HepG2 (cell line): ENCODE measurements around the gene CCDC177. TPM values are rescaled to one million over a fixed set of nuclear protein-coding genes. Genes with fewer than 3 reads are reported as not detected.

Source experiments
- ATAC-seq: fragments of 200-7000 bp; cut with Tn5 transposase; 3 replicates; pipeline ENCODE4 v1.9.1; 2020; ENCODE audit warnings: mild to moderate bottlenecking, moderate library complexity
- BruUV-seq: library from RNA; stranded (reverse); fragments of 400-500 nt; replicated peaks from 2 replicates; lab custom pipeline; 2021; lab: Mats Ljungman, UMichigan
- CTCF ChIA-PET: fragments of 300-600 bp; formaldehyde crosslinking; extraction: SDS; loops from one replicate; lab custom pipeline; 2021; ENCODE audit warnings: low total read pairs, inconsistent platforms, low intra/inter-chr PET ratio; lab: Yijun Ruan, JAX
- POLR2A ChIA-PET: fragments of 350-600 bp; sonication (Branson Sonifier 250); formaldehyde crosslinking; loops from one replicate; lab custom pipeline; 2020; ENCODE audit warnings: antibody characterized with exemption, inconsistent platforms; lab: Yijun Ruan, JAX
- DNase-seq: peaks from one replicate; pipeline ENCODE4 v3.0.0-alpha.2; 2015; ENCODE audit warnings: low spot score
- FAIRE-seq: peaks from 3 replicates; lab custom pipeline; 2011; peaks lifted over from hg19 to GRCh38; lab: Jason Lieb, UNC
- H2AFZ ChIP-seq: one replicate; pipeline ENCODE4 v1.6.1; 2011; ENCODE audit warnings: low read length, inconsistent platforms
- H3K27ac ChIP-seq: fragments of 300-600 bp; 3 replicates; pipeline ENCODE4 v1.8.0; 2011; ENCODE audit warnings: mixed run types, mild to moderate bottlenecking, mixed read lengths, low read length, inconsistent platforms; ENCODE audit not compliant: insufficient read depth; ENCODE audit errors: extremely low read length
- H3K27me3 ChIP-seq, 2 experiments: fragments of 200-600 bp in 1 of 2; 2 replicates in 1 of 2; 3 replicates in 1 of 2; pipeline versions ENCODE4 v1.6.0 to v1.8.0; 2011; ENCODE audit warnings: low read length in 2 of 2, mild to moderate bottlenecking in 2 of 2, moderate library complexity in 2 of 2, inconsistent platforms in 1 of 2; ENCODE audit not compliant: insufficient read depth in 2 of 2, control insufficient read depth in 1 of 2
- H3K36me3 ChIP-seq, 2 experiments: fragments of 200-600 bp in 1 of 2; replicated peaks in 1 of 2; 2 replicates in 1 of 2; 3 replicates in 1 of 2; pipeline versions ENCODE4 v1.5.1 to v1.8.0; 2011; ENCODE audit warnings: low read length in 2 of 2, inconsistent platforms in 1 of 2; ENCODE audit not compliant: insufficient read depth in 2 of 2, control insufficient read depth in 1 of 2
- H3K4me1 ChIP-seq: 2 replicates; pipeline ENCODE4 v1.5.1; 2012; ENCODE audit warnings: low read length, inconsistent platforms; ENCODE audit not compliant: insufficient read depth
- H3K4me2 ChIP-seq: 2 replicates; pipeline ENCODE4 v1.6.0; 2011; ENCODE audit warnings: low read depth, low read length, inconsistent platforms
- H3K4me3 ChIP-seq, 3 experiments: fragments of 200-600 bp in 1 of 3; sonication (generic), shearing (Covaris generic) in 1 of 3; replicated peaks in 1 of 3; 2 replicates each; pipeline ENCODE4 v1.5.1; 2011 to 2016; ENCODE audit warnings: low read length in 3 of 3, inconsistent platforms in 2 of 3, low read depth in 2 of 3, mild to moderate bottlenecking in 2 of 3, control low read depth in 1 of 3, mixed read lengths in 1 of 3; ENCODE audit not compliant: insufficient read depth in 1 of 3
- H3K79me2 ChIP-seq: one replicate; pipeline ENCODE4 v1.6.1; 2011; ENCODE audit warnings: low read length, inconsistent platforms; ENCODE audit not compliant: insufficient read depth
- H3K9ac ChIP-seq: 2 replicates; pipeline ENCODE4 v1.6.0; 2011; ENCODE audit warnings: mild to moderate bottlenecking, low read depth, low read length, inconsistent platforms; ENCODE audit not compliant: insufficient read depth
- H3K9me3 ChIP-seq: 2 replicates; pipeline ENCODE4 v1.5.1; 2012; ENCODE audit warnings: mild to moderate bottlenecking, low read length
- H4K20me1 ChIP-seq: 2 replicates; pipeline ENCODE4 v1.6.0; 2011; ENCODE audit warnings: inconsistent platforms, mild to moderate bottlenecking, low read length, moderate library complexity; ENCODE audit not compliant: insufficient read depth
- CEBPB ChIP-seq: IDR thresholded peaks from 2 replicates; pipeline ENCODE4 v1.6.1; 2011; ENCODE audit warnings: low read depth, low read length, improper control_type of control experiment, borderline replicate concordance
- CEBPG ChIP-seq: IDR thresholded peaks from 2 replicates; pipeline ENCODE4 v1.6.1; 2016
- GFI1 ChIP-seq: sonication (generic); formaldehyde crosslinking; IDR thresholded peaks from 2 replicates; pipeline ENCODE4 v1.5.0; 2020; ENCODE audit warnings: missing genetic modification reagents, mild to moderate bottlenecking, borderline replicate concordance
- HNF4A ChIP-seq: sonication (generic); formaldehyde crosslinking; IDR thresholded peaks from 2 replicates; pipeline ENCODE4 v1.4.0; 2020; ENCODE audit warnings: missing genetic modification reagents
- MZF1 ChIP-seq: sonication (generic); formaldehyde crosslinking; IDR thresholded peaks from 2 replicates; pipeline ENCODE4 v1.8.1; 2023; ENCODE audit warnings: mild to moderate bottlenecking, missing genetic modification reagents, borderline replicate concordance
- NR2C2 ChIP-seq: sonication (generic); formaldehyde crosslinking; IDR thresholded peaks from 2 replicates; pipeline ENCODE4 v1.4.0; 2020; ENCODE audit warnings: missing genetic modification reagents, mild to moderate bottlenecking, moderate library complexity, borderline replicate concordance
- PAX8 ChIP-seq: sonication (generic); formaldehyde crosslinking; IDR thresholded peaks from 2 replicates; pipeline ENCODE4 v1.8.0; 2022; ENCODE audit warnings: mild to moderate bottlenecking, missing genetic modification reagents, borderline replicate concordance
- PLRG1 ChIP-seq: fragments of 450-650 bp; conservative IDR thresholded peaks from 2 replicates; pipeline ENCODE4 v1.6.1; 2016
- PRMT3 ChIP-seq: sonication (generic); formaldehyde crosslinking; IDR thresholded peaks from 2 replicates; pipeline ENCODE4 v1.8.1; 2022; ENCODE audit warnings: low read depth, mild to moderate bottlenecking, moderate library complexity, missing genetic modification reagents, borderline replicate concordance
- SNAPC2 ChIP-seq: sonication (generic); formaldehyde crosslinking; IDR thresholded peaks from 2 replicates; pipeline ENCODE4 v1.8.1; 2022; ENCODE audit warnings: mild to moderate bottlenecking, missing genetic modification reagents
- ZNF326 ChIP-seq: sonication (generic); formaldehyde crosslinking; IDR thresholded peaks from 2 replicates; pipeline ENCODE4 v1.4.0; 2020; ENCODE audit warnings: missing genetic modification reagents, borderline replicate concordance
- ZNF512 ChIP-seq: sonication (generic); formaldehyde crosslinking; IDR thresholded peaks from 2 replicates; pipeline ENCODE4 v1.4.0; 2020; ENCODE audit warnings: mild to moderate bottlenecking, missing genetic modification reagents
- ZNF629 ChIP-seq: sonication (generic); formaldehyde crosslinking; conservative IDR thresholded peaks from 2 replicates; pipeline ENCODE4 v1.5.0; 2020; ENCODE audit warnings: missing genetic modification reagents
- WGBS: methylation state at CpG from one replicate; pipeline ENCODE4 v1.1.6; 2017; ENCODE audit warnings: low lambda C conversion rate; 5-methylcytosine and 5-hydroxymethylcytosine counted together
- in situ Hi-C: cut with HindIII; loops from 2 replicates; pipeline ENCODE4 v1.10.0; 2017; ENCODE audit warnings: low pct_unique_long_range_greater_than_20kb; ENCODE audit not compliant: extremely low pct_ligation_motif_present
- intact Hi-C: fragments of 100-400 bp; cut with micrococcal nuclease; formaldehyde crosslinking; loops from one replicate; pipeline ENCODE4 v1.10.0; 2022; ENCODE audit not compliant: unreplicated experiment
- polyA plus RNA-seq, 8 experiments: library from polyadenylated mRNA; depleted of rRNA in 3 of 8; stranded (reverse) in 7 of 8; unstranded in 1 of 8; fragments of >200 nt; fragmentation: Illumina TruSeq in 4 of 8; extraction: Trizol in 4 of 8; gene quantifications; 2 replicates each; pipeline versions ENCODE4 v1.2.1 to v1.2.3, GENCODE V29; 2011 to 2016; ENCODE audit warnings: low read depth in 4 of 8, missing spikeins in 1 of 8, mixed read lengths in 1 of 8; ENCODE audit not compliant: insufficient read depth in 1 of 8
- total RNA-seq, 5 experiments: library from RNA; depleted of rRNA; stranded (reverse); fragments of >200 nt; fragmentation: Illumina TruSeq; extraction: Trizol; gene quantifications; 2 replicates each; pipeline ENCODE4 v1.2.3, GENCODE V29; 2016; ENCODE audit warnings: low read depth in 1 of 5

CCDC177 gene
- total and polyA plus RNA-seq, 2 of the 13 experiments (the other 11 are each of a cell fraction or from before 2014, with no cell fraction given) = not detected

DNA sequence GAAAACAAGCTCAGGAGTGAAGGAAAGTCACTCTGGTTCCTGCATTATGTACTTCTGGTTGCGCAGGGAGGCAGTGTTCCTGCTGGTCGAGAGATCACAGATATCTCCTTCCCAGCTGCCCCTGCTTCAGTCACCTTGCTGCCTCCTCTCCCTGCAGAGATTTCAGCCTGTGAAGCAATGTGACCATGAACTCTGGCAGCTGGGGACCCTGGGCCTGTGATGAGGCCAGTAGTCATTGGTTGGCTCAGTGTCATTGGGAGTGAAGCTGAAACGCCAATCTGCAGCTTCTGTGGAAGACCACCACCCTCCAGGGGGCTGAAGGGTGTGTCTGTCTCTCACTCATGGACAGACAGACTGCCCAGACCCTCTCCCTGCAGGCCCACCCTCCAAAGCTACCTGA lies 45.1 kb downstream of the CCDC177 start:
- no peak for FAIRE-seq
- no peak for TF ChIP-seq PLRG1
- no peak for TF ChIP-seq MZF1 (CRISPR knock-in tag)
- TF ChIP-seq PAX8 (CRISPR knock-in tag) = no peak
- 0 out of 2 replicates have a peak, but pooled peaks have one; percentile 9 for TF ChIP-seq CEBPG (CRISPR knock-in tag)
- peak; percentile 76 for TF ChIP-seq NR2C2
- peak; percentile 29; the same call in 1 of the 2 replicates for TF ChIP-seq GFI1
- TF ChIP-seq ZNF512 (CRISPR knock-in tag) = no peak
- peak; percentile 19; the same call in 1 of the 2 replicates for TF ChIP-seq HNF4A
- TF ChIP-seq CEBPB = peak; percentile 83
- no peak for TF ChIP-seq SNAPC2
- no peak for TF ChIP-seq PRMT3 (CRISPR knock-in tag)
- no peak for TF ChIP-seq ZNF326 (CRISPR knock-in tag)
- no peak for TF ChIP-seq ZNF629

More for the DNA sequence above, 45.1 kb downstream of the CCDC177 start:
- POLR2A ChIA-PET = no interaction called here
- no TSS peak for BruUV-seq
- CTCF ChIA-PET = no interaction called here
- H3K9me3 ChIP-seq = no peaks in the 10 kb centered on the region
- H3K27me3 ChIP-seq = peaks cover 5 to 19% of the 10 kb centered on the region in 2 experiments; a peak in 2 of 5 replicates
- no peaks in the 10 kb centered on the region for H3K36me3 ChIP-seq
- ATAC-seq (peak; percentile 63), DNase-seq (no peak)
- H3K9ac ChIP-seq = no peak overlapping the region
- H2AFZ ChIP-seq = no peak overlapping the region
- intact Hi-C loops = no loop called here
- H3K4me2 ChIP-seq = no peak overlapping the region
- H3K4me1 ChIP-seq = no peaks in the 10 kb centered on the region
- in situ Hi-C loops = no loop called here
- WGBS = 33% methylated on average over 1 of the region's 3 CpGs
- no peak overlapping the region for H3K4me3 ChIP-seq
- H3K79me2 ChIP-seq = no peaks in the 10 kb centered on the region
- H4K20me1 ChIP-seq = no peaks in the 10 kb centered on the region; the same call in 1 of the 2 replicates
- H3K27ac ChIP-seq = no peak overlapping the region
